Lung (tissue), 12 donors: ENCODE results near the gene AFMID. TPM values are rescaled to one million over a fixed set of nuclear protein-coding genes. Genes with fewer than 3 reads are reported as not detected.

Source experiments
- ATAC-seq: fragments of 200-7000 bp; cut with Tn5 transposase; one replicate; pipeline ENCODE4 v1.9.1; 2020; ENCODE audit warnings: moderate number of reproducible peaks; ENCODE audit not compliant: insufficient read depth, low FRiP score
- DNase-seq, 3 donors: peaks; one replicate each; pipeline ENCODE4 v3.0.0-alpha.2; 2013 to 2017
- H3K27ac ChIP-seq, 2 donors: one replicate each; pipeline ENCODE4 v1.5.1; 2013; ENCODE audit warnings: mild to moderate bottlenecking in 2 of 2, moderate library complexity in 2 of 2, control low read depth in 1 of 2, inconsistent platforms in 1 of 2, low read depth in 1 of 2, low read length in 1 of 2
- H3K27me3 ChIP-seq, 3 donors: one replicate each; pipeline ENCODE4 v1.5.1; 2013; ENCODE audit warnings: low read length in 2 of 3; ENCODE audit not compliant: control insufficient read depth in 3 of 3, insufficient read depth in 3 of 3
- H3K36me3 ChIP-seq, 4 donors: one replicate each; pipeline ENCODE4 v1.5.1; 2013; ENCODE audit warnings: low read length in 4 of 4, mild to moderate bottlenecking in 1 of 4, moderate library complexity in 1 of 4; ENCODE audit not compliant: control insufficient read depth in 4 of 4, insufficient read depth in 4 of 4
- H3K4me1 ChIP-seq, 5 donors: one replicate each; pipeline ENCODE4 v1.5.1; 2013; ENCODE audit warnings: low read length in 5 of 5, mild to moderate bottlenecking in 2 of 5, moderate library complexity in 1 of 5; ENCODE audit not compliant: control insufficient read depth in 5 of 5, insufficient read depth in 5 of 5
- H3K4me3 ChIP-seq: one replicate; pipeline ENCODE4 v1.5.1; 2013; ENCODE audit warnings: mild to moderate bottlenecking, control low read depth, moderate library complexity
- H3K9ac ChIP-seq, 2 donors: one replicate each; pipeline ENCODE4 v1.5.1; 2013; ENCODE audit warnings: low read length in 2 of 2, control low read depth in 1 of 2; ENCODE audit not compliant: insufficient read depth in 1 of 2
- H3K9me3 ChIP-seq, 4 donors: one replicate each; pipeline ENCODE4 v1.5.1; 2013; ENCODE audit warnings: low read length in 3 of 4, mild to moderate bottlenecking in 1 of 4, moderate library complexity in 1 of 4; ENCODE audit not compliant: control insufficient read depth in 4 of 4, insufficient read depth in 3 of 4
- WGBS, 2 donors: extraction: QIAGEN DNeasy Blood & Tissue Kit; methylation state at CpG; one replicate each; pipeline ENCODE4 v1.1.7; 2013; 5-methylcytosine and 5-hydroxymethylcytosine counted together
- polyA plus RNA-seq, 2 donors: library from polyadenylated mRNA; stranded (reverse); fragments of 200-250 nt; gene quantifications; one replicate each; pipeline ENCODE4 v1.2.1, GENCODE V29; 2013
- total RNA-seq, 2 donors: library from RNA; depleted of rRNA in 1 of 2; stranded (reverse); fragments of >200 nt in 1 of 2; gene quantifications; one replicate each; pipeline ENCODE4 v1.2.1, GENCODE V29; 2014 to 2021
- TF ChIP-seq, protein P1 (sequence below): IDR thresholded peaks from 2 replicates; pipeline ENCODE4 v1.5.1; 2012; ENCODE audit warnings: mild to moderate bottlenecking; ENCODE audit errors: control extremely low read depth, extremely low read depth
- donor health status: control.
- donor health status: control.
- donor health status: Bipolar disorder and iron deficiency.
- donor health status: healthy.
- donor health status: DM: yes; HTN: yes; CAD: no.

AFMID gene
- total and polyA plus RNA-seq, 4 donors: 24.6 to 35.4 (median 34.3) TPM

DNA sequence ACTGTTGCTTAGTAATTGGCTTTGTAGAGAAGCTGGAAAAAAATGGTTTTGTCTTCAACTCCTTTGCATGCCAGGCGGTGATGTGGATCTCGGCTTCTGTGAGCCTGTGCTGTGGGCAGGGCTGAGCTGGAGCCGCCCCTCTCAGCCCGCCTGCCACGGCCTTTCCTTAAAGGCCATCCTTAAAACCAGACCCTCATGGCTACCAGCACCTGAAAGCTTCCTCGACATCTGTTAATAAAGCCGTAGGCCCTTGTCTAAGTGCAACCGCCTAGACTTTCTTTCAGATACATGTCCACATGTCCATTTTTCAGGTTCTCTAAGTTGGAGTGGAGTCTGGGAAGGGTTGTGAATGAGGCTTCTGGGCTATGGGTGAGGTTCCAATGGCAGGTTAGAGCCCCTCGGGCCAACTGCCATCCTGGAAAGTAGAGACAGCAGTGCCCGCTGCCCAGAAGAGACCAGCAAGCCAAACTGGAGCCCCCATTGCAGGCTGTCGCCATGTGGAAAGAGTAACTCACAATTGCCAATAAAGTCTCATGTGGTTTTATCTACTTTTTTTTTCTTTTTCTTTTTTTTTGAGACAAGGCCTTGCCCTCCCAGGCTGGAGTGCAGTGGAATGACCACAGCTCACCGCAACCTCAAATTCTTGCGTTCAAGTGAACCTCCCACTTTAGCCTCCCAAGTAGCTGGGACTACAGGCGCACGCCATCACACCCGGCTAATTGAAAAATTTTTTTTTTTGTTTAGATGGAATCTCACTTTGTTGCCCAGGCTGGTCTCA lies 38.1 kb downstream of the AFMID start:
- DNase-seq (no peak), ATAC-seq (no peak)
- Histone ChIP-seq H3K27ac (peak overlapping the region in 1 of 2 donors; percentile 24), H3K9me3 (no peaks in the 10 kb centered on the region), H3K9ac (no peak overlapping the region), H3K4me1 (peaks cover 0 to 3% (median 0%) of the 10 kb centered on the region in 5 donors), H3K27me3 (peaks cover 0 to 5% (median 2%) of the 10 kb centered on the region in 3 donors), H3K4me3 (no peak overlapping the region), H3K36me3 (peaks cover 0 to 2% (median 0%) of the 10 kb centered on the region in 4 donors)
- TF ChIP-seq, protein P1, sequence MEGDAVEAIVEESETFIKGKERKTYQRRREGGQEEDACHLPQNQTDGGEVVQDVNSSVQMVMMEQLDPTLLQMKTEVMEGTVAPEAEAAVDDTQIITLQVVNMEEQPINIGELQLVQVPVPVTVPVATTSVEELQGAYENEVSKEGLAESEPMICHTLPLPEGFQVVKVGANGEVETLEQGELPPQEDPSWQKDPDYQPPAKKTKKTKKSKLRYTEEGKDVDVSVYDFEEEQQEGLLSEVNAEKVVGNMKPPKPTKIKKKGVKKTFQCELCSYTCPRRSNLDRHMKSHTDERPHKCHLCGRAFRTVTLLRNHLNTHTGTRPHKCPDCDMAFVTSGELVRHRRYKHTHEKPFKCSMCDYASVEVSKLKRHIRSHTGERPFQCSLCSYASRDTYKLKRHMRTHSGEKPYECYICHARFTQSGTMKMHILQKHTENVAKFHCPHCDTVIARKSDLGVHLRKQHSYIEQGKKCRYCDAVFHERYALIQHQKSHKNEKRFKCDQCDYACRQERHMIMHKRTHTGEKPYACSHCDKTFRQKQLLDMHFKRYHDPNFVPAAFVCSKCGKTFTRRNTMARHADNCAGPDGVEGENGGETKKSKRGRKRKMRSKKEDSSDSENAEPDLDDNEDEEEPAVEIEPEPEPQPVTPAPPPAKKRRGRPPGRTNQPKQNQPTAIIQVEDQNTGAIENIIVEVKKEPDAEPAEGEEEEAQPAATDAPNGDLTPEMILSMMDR: no peak
- WGBS, 2 donors: 95% methylated on average over 16 of the region's 16 CpGs

DNA sequence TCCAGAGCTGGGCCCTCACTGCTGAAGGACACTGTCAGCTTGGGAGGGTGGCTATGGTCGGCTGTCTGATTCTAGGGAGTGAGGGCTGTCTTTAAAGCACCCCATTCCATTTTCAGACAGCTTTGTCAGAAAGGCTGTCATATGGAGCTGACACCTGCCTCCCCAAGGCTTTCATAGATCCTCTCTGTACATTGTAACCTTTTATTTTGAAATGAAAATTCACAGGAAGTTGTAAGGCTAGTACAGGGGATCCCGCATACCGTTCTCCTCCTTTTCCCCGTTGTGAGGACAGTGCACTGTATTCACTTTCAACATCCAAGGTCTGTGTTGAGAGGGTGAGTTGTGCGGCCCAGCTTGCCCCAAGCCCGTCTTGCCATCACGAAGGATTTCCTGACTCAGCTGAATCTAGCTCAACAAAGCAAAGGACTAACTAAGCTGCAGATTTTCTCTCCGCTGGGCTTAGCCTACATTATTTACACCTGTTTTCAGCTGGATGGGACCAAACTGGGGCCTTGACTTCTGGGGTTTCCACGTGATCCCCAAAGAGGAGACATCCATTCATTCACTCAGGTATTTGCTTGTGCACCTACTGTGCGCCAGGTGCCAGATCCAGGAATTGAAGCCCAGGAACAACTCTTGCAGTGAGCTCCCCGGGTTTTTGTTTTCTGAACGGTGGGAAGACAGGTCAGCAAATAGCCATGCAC lies 39.0 kb downstream of the AFMID start:
- peaks cover 4 to 14% (median 11%) of the 10 kb centered on the region in 3 donors for H3K27me3 ChIP-seq
- WGBS, 2 donors: 68 to 74% methylated on average over 12 of the region's 12 CpGs
- no peak overlapping the region for H3K9ac ChIP-seq
- peaks cover 0 to 3% (median 0%) of the 10 kb centered on the region in 5 donors for H3K4me1 ChIP-seq
- DNase-seq (no peak), ATAC-seq (no peak)
- H3K9me3 ChIP-seq: peaks cover 0 to 2% (median 0%) of the 10 kb centered on the region in 4 donors
- H3K4me3 ChIP-seq: no peak overlapping the region
- H3K27ac ChIP-seq: no peak overlapping the region
- TF ChIP-seq, protein P1: no peak
- H3K36me3 ChIP-seq: peaks cover 0 to 2% (median 0%) of the 10 kb centered on the region in 4 donors

DNA sequence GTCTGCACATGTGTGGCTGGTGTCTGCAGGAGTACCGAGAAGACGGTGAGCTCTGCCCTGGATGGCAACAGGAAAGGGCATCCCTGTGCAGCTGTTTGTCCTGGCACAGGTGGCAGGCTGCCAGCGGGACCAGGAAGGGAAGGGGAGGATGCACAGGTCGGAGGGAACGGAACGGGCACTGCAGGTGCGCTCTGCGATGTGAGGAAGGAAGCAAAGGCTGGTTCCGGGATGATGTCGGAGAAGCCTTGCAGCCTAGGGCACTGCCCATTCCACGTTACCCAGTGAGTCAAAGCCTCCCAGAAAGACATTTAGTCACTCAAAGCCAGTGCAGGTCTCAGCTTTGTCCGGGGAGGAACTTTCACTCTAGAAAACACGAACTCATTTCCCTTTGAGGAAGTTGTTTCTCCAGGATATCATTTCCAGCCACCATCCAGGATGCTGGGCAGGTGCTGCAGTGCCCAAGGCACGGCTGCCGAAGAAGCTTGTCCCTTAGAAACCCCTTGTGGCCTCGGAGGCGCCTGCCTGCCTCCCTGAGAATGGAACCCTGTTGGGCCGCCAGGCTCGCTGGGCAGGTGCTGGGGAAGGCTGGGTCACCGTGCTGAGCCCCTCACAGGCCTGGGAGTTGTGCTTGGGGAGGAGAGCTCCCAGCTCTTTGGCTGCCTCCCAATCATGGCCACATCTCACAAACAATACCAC lies 39.7 kb downstream of the AFMID start:
- no peak for DNase-seq
- Histone ChIP-seq H3K9me3 (peaks cover 0 to 3% (median 0%) of the 10 kb centered on the region in 4 donors), H3K27me3 (peaks cover 4 to 17% (median 16%) of the 10 kb centered on the region in 3 donors), H3K9ac (no peak overlapping the region), H3K27ac (peak overlapping the region in 1 of 2 donors; percentile 15), H3K4me1 (peaks cover 0 to 4% (median 0%) of the 10 kb centered on the region in 5 donors), H3K36me3 (peaks cover 0 to 2% (median 0%) of the 10 kb centered on the region in 4 donors), H3K4me3 (no peak overlapping the region)
- no peak for ATAC-seq
- WGBS, 2 donors: 35 to 50% methylated on average over 20 of the region's 20 CpGs
- TF ChIP-seq, protein P1: no peak
